ENCODE data around the gene UNC5C. TPM values are rescaled to one million over a fixed set of nuclear protein-coding genes. Genes with fewer than 3 reads are reported as not detected.

UNC5C gene
- total and polyA plus RNA-seq, 4 donors: 0.27 to 1.2 (median 0.78) TPM

- DNase-seq (ENCODE audit: low spot score): no peak
- no peaks in the 10 kb centered on the region for H3K9me3 ChIP-seq (ENCODE audit: control insufficient read depth in 4 of 4, low read length in 3 of 4)
- no peak overlapping the region for H3K4me3 ChIP-seq (ENCODE audit: low read depth in 1 of 3, low read length in 3 of 3)
- H3K4me1 ChIP-seq (ENCODE audit: control insufficient read depth in 4 of 4, insufficient read depth in 4 of 4, low read length in 3 of 4): no peaks in the 10 kb centered on the region
- H3K36me3 ChIP-seq (ENCODE audit: control insufficient read depth in 4 of 4, insufficient read depth in 3 of 4, low read depth in 1 of 4, low read length in 3 of 4): no peaks in the 10 kb centered on the region
- H3K27ac ChIP-seq (ENCODE audit: low read depth in 1 of 2, low read length in 2 of 2): no peak overlapping the region
- H3K27me3 ChIP-seq (ENCODE audit: control insufficient read depth in 4 of 4, insufficient read depth in 4 of 4, low read length in 3 of 4): no peaks in the 10 kb centered on the region
- TF ChIP-seq TAF1 (conservative IDR thresholded peaks at IDR 0.05) (no peak), HNF4G (IDR thresholded peaks at IDR 0.05) (no peak), EGR1 (IDR thresholded peaks at IDR 0.05; ENCODE audit: low read depth in 2 of 2) (no peak), SP1 (IDR thresholded peaks at IDR 0.05) (no peak), FOXA2 (IDR thresholded peaks at IDR 0.05) (no peak), YY1 (IDR thresholded peaks at IDR 0.05) (no peak), RAD21 (IDR thresholded peaks at IDR 0.05) (no peak), FOXA1 (IDR thresholded peaks at IDR 0.05) (no peak), NR2F2 (IDR thresholded peaks at IDR 0.05) (no peak), HNF4A (conservative IDR thresholded peaks at IDR 0.05) (no peak)
- TF ChIP-seq, protein P1, sequence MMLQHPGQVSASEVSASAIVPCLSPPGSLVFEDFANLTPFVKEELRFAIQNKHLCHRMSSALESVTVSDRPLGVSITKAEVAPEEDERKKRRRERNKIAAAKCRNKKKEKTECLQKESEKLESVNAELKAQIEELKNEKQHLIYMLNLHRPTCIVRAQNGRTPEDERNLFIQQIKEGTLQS (IDR thresholded peaks at IDR 0.05): no peak
- TF ChIP-seq, protein P2, sequence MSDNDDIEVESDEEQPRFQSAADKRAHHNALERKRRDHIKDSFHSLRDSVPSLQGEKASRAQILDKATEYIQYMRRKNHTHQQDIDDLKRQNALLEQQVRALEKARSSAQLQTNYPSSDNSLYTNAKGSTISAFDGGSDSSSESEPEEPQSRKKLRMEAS (IDR thresholded peaks at IDR 0.05): no peak
- H3K9ac ChIP-seq (ENCODE audit: low read depth in 1 of 2, low read length in 2 of 2): no peak overlapping the region
Observed at GRCh38 chr4:95494186-95494585, 54.6 kb downstream of the UNC5C start.

DNA sequence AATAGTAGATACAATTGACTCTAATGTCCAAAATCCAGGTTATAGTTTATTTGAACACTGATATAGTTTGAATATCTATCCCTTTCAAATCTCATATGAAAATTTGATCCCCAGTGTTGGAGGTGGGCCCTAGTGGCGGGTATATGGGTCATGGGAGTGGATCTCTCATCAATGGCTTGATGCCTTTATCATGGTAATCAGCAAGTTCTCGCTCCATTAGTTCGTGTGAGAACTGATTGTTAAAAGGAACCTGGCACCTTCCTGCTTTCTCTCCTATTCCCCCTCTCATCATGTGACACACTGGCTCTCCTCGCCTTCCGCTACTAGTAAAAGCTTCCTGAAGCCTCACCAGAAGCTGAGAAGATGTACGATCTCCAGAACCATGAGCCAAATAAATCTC lies 70.1 kb downstream of the UNC5C start:
- WGBS: 82% methylated on average over 6 of the region's 6 CpGs
- no peak overlapping the region for H3K4me3 ChIP-seq (ENCODE audit: low read depth in 1 of 3, low read length in 3 of 3)
- no peak overlapping the region for H3K9ac ChIP-seq (ENCODE audit: low read depth in 1 of 2, low read length in 2 of 2)
- H3K36me3 ChIP-seq (ENCODE audit: control insufficient read depth in 4 of 4, insufficient read depth in 3 of 4, low read depth in 1 of 4, low read length in 3 of 4): no peaks in the 10 kb centered on the region
- no peak for TF ChIP-seq FOXA1 (IDR thresholded peaks at IDR 0.05)
- TF ChIP-seq ZBTB33 (IDR thresholded peaks at IDR 0.05): no peak
- TF ChIP-seq HNF4A (conservative IDR thresholded peaks at IDR 0.05): no peak
- TF ChIP-seq YY1 (IDR thresholded peaks at IDR 0.05): no peak
- no peak for TF ChIP-seq RXRA (IDR thresholded peaks at IDR 0.05)
- no peak for TF ChIP-seq SP1 (IDR thresholded peaks at IDR 0.05)
- no peak for TF ChIP-seq HNF4G (IDR thresholded peaks at IDR 0.05)
- TF ChIP-seq, protein P2 (IDR thresholded peaks at IDR 0.05): no peak
- no peak for TF ChIP-seq NR2F2 (IDR thresholded peaks at IDR 0.05)
- TF ChIP-seq, protein P1 (IDR thresholded peaks at IDR 0.05): no peak
- TF ChIP-seq GABPA (IDR thresholded peaks at IDR 0.05 in 1 of 2, conservative IDR thresholded peaks at IDR 0.05 in 1 of 2): no peak
- TF ChIP-seq RAD21 (IDR thresholded peaks at IDR 0.05): no peak
- TF ChIP-seq TAF1 (conservative IDR thresholded peaks at IDR 0.05): no peak
- TF ChIP-seq REST (IDR thresholded peaks at IDR 0.05): no peak
- TF ChIP-seq FOXA2 (IDR thresholded peaks at IDR 0.05): no peak
- H3K4me1 ChIP-seq (ENCODE audit: control insufficient read depth in 4 of 4, insufficient read depth in 4 of 4, low read length in 3 of 4): no peaks in the 10 kb centered on the region
- DNase-seq (ENCODE audit: low spot score): no peak
- no peak overlapping the region for H3K27ac ChIP-seq (ENCODE audit: low read depth in 1 of 2, low read length in 2 of 2)
- no peaks in the 10 kb centered on the region for H3K9me3 ChIP-seq (ENCODE audit: control insufficient read depth in 4 of 4, low read length in 3 of 4)
- no peaks in the 10 kb centered on the region for H3K27me3 ChIP-seq (ENCODE audit: control insufficient read depth in 4 of 4, insufficient read depth in 4 of 4, low read length in 3 of 4)
